Peyer's patch (tissue), 4 donors: ENCODE data around the gene PEMT.

Experiments
- POLR2A ChIP-seq, 2 donors: fragments of 450-650 bp; IDR thresholded peaks; one replicate each; pipeline ENCODE4 v1.5.1; 2017; ENCODE audit warnings: antibody characterized with exemption in 2 of 2, mild to moderate bottlenecking in 2 of 2, moderate library complexity in 2 of 2
- TF ChIP-seq, protein P1 (sequence below), 6 experiments: fragments of 450-650 bp in 4 of 6; fragments of 200-600 bp in 2 of 6; sonication (generic) in 1 of 6; IDR thresholded peaks; one replicate each; pipeline ENCODE4 v1.5.1; 2017 to 2019; ENCODE audit warnings: antibody characterized with exemption in 6 of 6, mild to moderate bottlenecking in 3 of 6, moderate library complexity in 1 of 6

DNA sequence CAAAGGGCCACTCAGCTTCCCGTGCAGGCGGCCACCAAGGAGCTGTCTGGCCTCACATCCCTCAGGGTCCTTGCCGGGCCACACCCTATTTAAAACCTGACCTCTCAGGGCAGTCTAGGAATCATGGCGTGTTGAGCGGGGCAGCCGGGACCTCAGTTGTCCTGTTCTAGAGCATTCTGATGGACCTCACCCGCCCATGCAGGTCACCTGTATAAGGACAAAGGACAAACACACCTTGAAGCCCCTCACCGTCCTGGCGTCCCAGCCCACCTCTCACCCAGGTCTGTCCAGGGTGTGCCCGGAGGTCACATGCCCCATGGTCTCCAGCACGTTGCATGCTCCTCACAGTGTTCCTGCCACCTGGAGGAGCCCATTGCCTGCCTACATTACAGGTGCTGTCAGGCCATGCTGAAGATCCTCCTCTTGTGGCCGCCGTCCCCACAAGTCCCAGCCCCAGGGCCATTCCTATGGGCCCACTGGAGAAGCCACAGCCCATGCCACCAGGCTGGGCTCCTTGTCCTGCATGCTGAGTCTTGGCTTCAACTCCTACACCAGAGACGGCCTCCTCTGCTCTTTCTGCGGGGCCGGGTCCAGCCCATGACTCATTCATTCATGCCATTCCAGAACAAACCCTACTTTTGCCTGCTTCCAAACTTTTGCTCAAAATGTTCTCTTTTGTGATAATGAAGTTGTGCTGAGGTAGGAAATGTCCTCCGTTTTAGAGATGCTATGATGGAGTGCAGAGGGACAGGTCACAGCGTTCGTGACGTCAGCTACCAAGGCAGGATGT is 46.3 kb downstream of the PEMT start:
- TF ChIP-seq, protein P1, sequence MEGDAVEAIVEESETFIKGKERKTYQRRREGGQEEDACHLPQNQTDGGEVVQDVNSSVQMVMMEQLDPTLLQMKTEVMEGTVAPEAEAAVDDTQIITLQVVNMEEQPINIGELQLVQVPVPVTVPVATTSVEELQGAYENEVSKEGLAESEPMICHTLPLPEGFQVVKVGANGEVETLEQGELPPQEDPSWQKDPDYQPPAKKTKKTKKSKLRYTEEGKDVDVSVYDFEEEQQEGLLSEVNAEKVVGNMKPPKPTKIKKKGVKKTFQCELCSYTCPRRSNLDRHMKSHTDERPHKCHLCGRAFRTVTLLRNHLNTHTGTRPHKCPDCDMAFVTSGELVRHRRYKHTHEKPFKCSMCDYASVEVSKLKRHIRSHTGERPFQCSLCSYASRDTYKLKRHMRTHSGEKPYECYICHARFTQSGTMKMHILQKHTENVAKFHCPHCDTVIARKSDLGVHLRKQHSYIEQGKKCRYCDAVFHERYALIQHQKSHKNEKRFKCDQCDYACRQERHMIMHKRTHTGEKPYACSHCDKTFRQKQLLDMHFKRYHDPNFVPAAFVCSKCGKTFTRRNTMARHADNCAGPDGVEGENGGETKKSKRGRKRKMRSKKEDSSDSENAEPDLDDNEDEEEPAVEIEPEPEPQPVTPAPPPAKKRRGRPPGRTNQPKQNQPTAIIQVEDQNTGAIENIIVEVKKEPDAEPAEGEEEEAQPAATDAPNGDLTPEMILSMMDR (IDR thresholded peaks at IDR 0.05), result no peak
- no peak for TF ChIP-seq POLR2A (IDR thresholded peaks at IDR 0.05)
